IMR-90 (cell line): ENCODE data around the gene NOD2.

Experiments
- CEBPB ChIP-seq: IDR thresholded peaks from 2 replicates; pipeline ENCODE4 v1.6.1; 2012; ENCODE audit warnings: low read depth, low read length, improper control_type of control experiment
- CHD1 ChIP-seq: IDR thresholded peaks from 2 replicates; pipeline ENCODE4 v1.6.1; 2012; ENCODE audit warnings: low read depth, low read length, improper control_type of control experiment
- CTCF ChIP-seq: conservative IDR thresholded peaks from 2 replicates; pipeline ENCODE4 v1.5.1; 2012; ENCODE audit warnings: mild to moderate bottlenecking, low read depth, low read length, improper control_type of control experiment
- ELK1 ChIP-seq: fragments of 150-350 bp; IDR thresholded peaks from 2 replicates; pipeline ENCODE4 v1.6.1; 2016; ENCODE audit warnings: low read depth, mild to moderate bottlenecking, low read length, moderate library complexity, borderline replicate concordance
- MXI1 ChIP-seq: IDR thresholded peaks from 2 replicates; pipeline ENCODE4 v1.6.1; 2012; ENCODE audit warnings: low read depth, mild to moderate bottlenecking, low read length, moderate library complexity, borderline replicate concordance
- POLR2A ChIP-seq: IDR thresholded peaks from 2 replicates; pipeline ENCODE4 v1.6.1; 2012; ENCODE audit warnings: mild to moderate bottlenecking, low read depth, low read length
- RAD21 ChIP-seq: IDR thresholded peaks from 2 replicates; pipeline ENCODE4 v1.6.1; 2012; ENCODE audit warnings: low read length, improper control_type of control experiment
- RCOR1 ChIP-seq: IDR thresholded peaks from 2 replicates; pipeline ENCODE4 v1.6.1; 2012; ENCODE audit warnings: mild to moderate bottlenecking, low read length, improper control_type of control experiment; ENCODE audit not compliant: insufficient replicate concordance
- RFX5 ChIP-seq: IDR thresholded peaks from 2 replicates; pipeline ENCODE4 v1.8.0; 2012; ENCODE audit warnings: low read depth, mild to moderate bottlenecking, low read length, moderate library complexity
- SMC3 ChIP-seq: fragments of 150-350 bp; IDR thresholded peaks from 2 replicates; pipeline ENCODE4 v1.6.1; 2016; ENCODE audit warnings: low read depth, mild to moderate bottlenecking, antibody characterized with exemption, low read length, moderate library complexity
- USF2 ChIP-seq: fragments of 150-350 bp; IDR thresholded peaks from 2 replicates; pipeline ENCODE4 v1.6.1; 2017; ENCODE audit warnings: mild to moderate bottlenecking, antibody characterized with exemption, low read length, low read depth

GRCh38 chr16:50742576-50743200 is 49.3 kb downstream of the NOD2 start:
- TF ChIP-seq CTCF, result no peak
- no peak for TF ChIP-seq RCOR1
- no peak for TF ChIP-seq ELK1
- no peak for TF ChIP-seq POLR2A
- no peak for TF ChIP-seq RFX5
- TF ChIP-seq CEBPB, result no peak
- TF ChIP-seq SMC3, result no peak
- no peak for TF ChIP-seq USF2
- TF ChIP-seq RAD21, result no peak
- no peak for TF ChIP-seq CHD1
- TF ChIP-seq MXI1, result no peak
